IMR-90 (cell line): ENCODE data around the gene S1PR1. TPM values are rescaled to one million over a fixed set of nuclear protein-coding genes. Genes with fewer than 3 reads are reported as not detected.

Experiments used
- ATAC-seq: fragments of 200-7000 bp; cut with Tn5 transposase; 2 replicates; pipeline ENCODE4 v1.9.1; 2020; ENCODE audit warnings: low read depth, mild to moderate bottlenecking, moderate library complexity
- BruUV-seq: library from RNA; stranded (reverse); fragments of 400-500 nt; replicated peaks from 2 replicates; lab custom pipeline; 2021; lab: Mats Ljungman, UMichigan
- CTCF ChIA-PET: fragments of 300-600 bp; formaldehyde crosslinking; extraction: SDS; loops from one replicate; lab custom pipeline; 2021; ENCODE audit warnings: antibody characterized with exemption; lab: Yijun Ruan, JAX
- POLR2A ChIA-PET: fragments of 300-600 bp; sonication (Branson Sonifier 250); formaldehyde crosslinking; loops from one replicate; lab custom pipeline; 2022; ENCODE audit warnings: antibody characterized with exemption; ENCODE audit not compliant: unreplicated experiment; lab: Charles Lee
- DNase-seq: peaks from one replicate; pipeline ENCODE4 v3.0.0; 2013
- H2AFZ ChIP-seq: replicated peaks from 2 replicates; pipeline ENCODE3; 2013; ENCODE audit warnings: low read length, mild to moderate bottlenecking; ENCODE audit not compliant: poor library complexity
- H2AK5ac ChIP-seq: 2 replicates; pipeline ENCODE4 v1.6.1; 2013; ENCODE audit warnings: low read depth, low read length, inconsistent platforms
- H2AK9ac ChIP-seq: replicated peaks from 2 replicates; pipeline ENCODE3; 2013; ENCODE audit warnings: mild to moderate bottlenecking, low read depth, low read length, moderate library complexity; ENCODE audit not compliant: poor library complexity
- H2BK120ac ChIP-seq: 2 replicates; pipeline ENCODE4 v1.6.1; 2013; ENCODE audit warnings: low read depth, low read length, inconsistent platforms
- H2BK15ac ChIP-seq: 3 replicates; pipeline ENCODE4 v1.6.1; 2013; ENCODE audit warnings: low read depth, low read length, inconsistent platforms
- H2BK20ac ChIP-seq: 2 replicates; pipeline ENCODE4 v1.6.1; 2013; ENCODE audit warnings: low read depth, mild to moderate bottlenecking, inconsistent platforms, low read length, moderate library complexity
- H2BK5ac ChIP-seq: 2 replicates; pipeline ENCODE4 v1.6.1; 2013; ENCODE audit warnings: mild to moderate bottlenecking, low read depth, low read length, inconsistent platforms; ENCODE audit not compliant: poor library complexity, severe bottlenecking
- H3K14ac ChIP-seq: replicated peaks from 2 replicates; pipeline ENCODE4 v1.6.1; 2013; ENCODE audit warnings: low read depth, low read length, inconsistent platforms
- H3K18ac ChIP-seq: 2 replicates; pipeline ENCODE4 v1.6.1; 2013; ENCODE audit warnings: low read depth, low read length, control low read depth
- H3K23ac ChIP-seq: 2 replicates; pipeline ENCODE4 v1.6.1; 2013; ENCODE audit warnings: low read depth, low read length, inconsistent platforms
- H3K27ac ChIP-seq: 2 replicates; pipeline ENCODE4 v1.5.1; 2013; ENCODE audit warnings: mild to moderate bottlenecking, control low read depth, low read length; ENCODE audit not compliant: insufficient read depth
- H3K27me3 ChIP-seq: 2 replicates; pipeline ENCODE4 v1.6.1; 2013; ENCODE audit warnings: low read length; ENCODE audit not compliant: control insufficient read depth, insufficient read depth
- H3K36me3 ChIP-seq: 2 replicates; pipeline ENCODE4 v1.6.1; 2013; ENCODE audit warnings: low read length, mixed read lengths; ENCODE audit not compliant: control insufficient read depth, insufficient read depth
- H3K4ac ChIP-seq: 2 replicates; pipeline ENCODE4 v1.6.1; 2013; ENCODE audit warnings: low read depth, low read length, inconsistent platforms
- H3K4me1 ChIP-seq: 2 replicates; pipeline ENCODE4 v1.6.1; 2013; ENCODE audit warnings: low read length, mixed read lengths; ENCODE audit not compliant: control insufficient read depth, insufficient read depth
- H3K4me2 ChIP-seq: 2 replicates; pipeline ENCODE4 v1.6.1; 2013; ENCODE audit warnings: low read depth, mild to moderate bottlenecking, control low read depth, low read length, moderate library complexity
- H3K4me3 ChIP-seq: 2 replicates; pipeline ENCODE4 v1.5.1; 2013; ENCODE audit warnings: low read depth, mild to moderate bottlenecking, control low read depth, low read length, moderate library complexity; ENCODE audit not compliant: insufficient read depth
- H3K56ac ChIP-seq: 2 replicates; pipeline ENCODE4 v1.6.1; 2013; ENCODE audit warnings: low read length, inconsistent platforms; ENCODE audit not compliant: insufficient read depth; ENCODE audit errors: extremely low read depth
- H3K79me1 ChIP-seq, 2 experiments: 2 replicates each; pipeline ENCODE4 v1.6.1; 2013; ENCODE audit warnings: low read length in 2 of 2, inconsistent platforms in 1 of 2, low read depth in 1 of 2
- H3K9ac ChIP-seq: 2 replicates; pipeline ENCODE4 v1.6.1; 2013; ENCODE audit warnings: low read depth, low read length, control low read depth
- H3K9me1 ChIP-seq: 2 replicates; pipeline ENCODE4 v1.6.1; 2013; ENCODE audit warnings: low read length, inconsistent platforms; ENCODE audit not compliant: insufficient read depth
- H3K9me3 ChIP-seq: 2 replicates; pipeline ENCODE4 v1.6.1; 2013; ENCODE audit warnings: low read length; ENCODE audit not compliant: control insufficient read depth, insufficient read depth
- H4K20me1 ChIP-seq: 2 replicates; pipeline ENCODE4 v1.6.1; 2013; ENCODE audit warnings: low read length, inconsistent platforms; ENCODE audit not compliant: insufficient read depth
- H4K5ac ChIP-seq: 2 replicates; pipeline ENCODE4 v1.6.1; 2013; ENCODE audit warnings: mild to moderate bottlenecking, low read depth, low read length, control low read depth
- H4K8ac ChIP-seq, 2 experiments: 2 replicates each; pipeline ENCODE4 v1.6.1; 2013; ENCODE audit warnings: low read depth in 2 of 2, low read length in 2 of 2, control low read depth in 1 of 2, inconsistent platforms in 1 of 2
- H4K91ac ChIP-seq: 2 replicates; pipeline ENCODE4 v1.6.1; 2013; ENCODE audit warnings: low read depth, low read length, inconsistent platforms; ENCODE audit not compliant: insufficient read depth
- CEBPB ChIP-seq: IDR thresholded peaks from 2 replicates; pipeline ENCODE4 v1.6.1; 2012; ENCODE audit warnings: low read depth, low read length, improper control_type of control experiment
- CHD1 ChIP-seq: IDR thresholded peaks from 2 replicates; pipeline ENCODE4 v1.6.1; 2012; ENCODE audit warnings: low read depth, low read length, improper control_type of control experiment
- CTCF ChIP-seq: conservative IDR thresholded peaks from 2 replicates; pipeline ENCODE4 v1.5.1; 2012; ENCODE audit warnings: mild to moderate bottlenecking, low read depth, low read length, improper control_type of control experiment
- ELK1 ChIP-seq: fragments of 150-350 bp; IDR thresholded peaks from 2 replicates; pipeline ENCODE4 v1.6.1; 2016; ENCODE audit warnings: low read depth, mild to moderate bottlenecking, low read length, moderate library complexity, borderline replicate concordance
- FOS ChIP-seq: fragments of 150-350 bp; IDR thresholded peaks from 2 replicates; pipeline ENCODE4 v1.6.1; 2016; ENCODE audit warnings: low read depth, low read length
- MAFK ChIP-seq: IDR thresholded peaks from 2 replicates; pipeline ENCODE4 v1.6.1; 2012; ENCODE audit warnings: low read depth, low read length, improper control_type of control experiment
- MAZ ChIP-seq: IDR thresholded peaks from 2 replicates; pipeline ENCODE4 v1.6.1; 2012; ENCODE audit warnings: low read depth, mild to moderate bottlenecking, low read length, improper control_type of control experiment, moderate library complexity, borderline replicate concordance
- MXI1 ChIP-seq: IDR thresholded peaks from 2 replicates; pipeline ENCODE4 v1.6.1; 2012; ENCODE audit warnings: low read depth, mild to moderate bottlenecking, low read length, moderate library complexity, borderline replicate concordance
- RAD21 ChIP-seq: IDR thresholded peaks from 2 replicates; pipeline ENCODE4 v1.6.1; 2012; ENCODE audit warnings: low read length, improper control_type of control experiment
- RCOR1 ChIP-seq: IDR thresholded peaks from 2 replicates; pipeline ENCODE4 v1.6.1; 2012; ENCODE audit warnings: mild to moderate bottlenecking, low read length, improper control_type of control experiment; ENCODE audit not compliant: insufficient replicate concordance
- RFX5 ChIP-seq: IDR thresholded peaks from 2 replicates; pipeline ENCODE4 v1.8.0; 2012; ENCODE audit warnings: low read depth, mild to moderate bottlenecking, low read length, moderate library complexity
- SMC3 ChIP-seq: fragments of 150-350 bp; IDR thresholded peaks from 2 replicates; pipeline ENCODE4 v1.6.1; 2016; ENCODE audit warnings: low read depth, mild to moderate bottlenecking, antibody characterized with exemption, low read length, moderate library complexity
- USF2 ChIP-seq: fragments of 150-350 bp; IDR thresholded peaks from 2 replicates; pipeline ENCODE4 v1.6.1; 2017; ENCODE audit warnings: mild to moderate bottlenecking, antibody characterized with exemption, low read length, low read depth
- WGBS, 2 experiments: methylation state at CpG; one replicate each; pipeline versions ENCODE4 v1.1.5 to v1.1.7; 2013; ENCODE audit warnings: missing lambda C conversion rate in 2 of 2; ENCODE audit not compliant: insufficient read length in 1 of 2; ENCODE audit errors: extremely low coverage in 2 of 2; 5-methylcytosine and 5-hydroxymethylcytosine counted together
- dilution Hi-C: fragments of 300-500 bp; cut with HindIII; formaldehyde crosslinking; loops from one replicate; pipeline ENCODE4 v1.14.3; 2018; ENCODE audit warnings: low sequenced_read_pairs; ENCODE audit not compliant: unreplicated experiment
- in situ Hi-C: fragments of 300-500 bp; cut with MboI; formaldehyde crosslinking; loops from 3 replicates; pipeline ENCODE4 v1.14.3; 2019; ENCODE audit warnings: low sequenced_read_pairs, inconsistent platforms, mixed read lengths
- intact Hi-C: fragments of 100-400 bp; cut with micrococcal nuclease; formaldehyde crosslinking; loops from 2 replicates; pipeline ENCODE4 v1.10.0; 2022
- polyA plus RNA-seq, 3 experiments: library from polyadenylated mRNA; depleted of rRNA; stranded (reverse); fragments of >200 nt; gene quantifications; 2 replicates each; pipeline ENCODE4 v1.2.3, GENCODE V29; 2012; ENCODE audit warnings: low replicate concordance in 1 of 3
- total RNA-seq: library from RNA; depleted of rRNA; stranded (reverse); fragments of >200 nt; gene quantifications from 2 replicates; pipeline ENCODE4 v1.2.3, GENCODE V29; 2012

S1PR1 gene
- total and polyA plus RNA-seq, 2 of the 4 experiments (the other 2 are of a cell fraction) = 12.9 to 15.6 TPM

- no peak overlapping the region for H4K5ac ChIP-seq
- peaks cover 2% of the 10 kb centered on the region for H3K4me1 ChIP-seq
- H4K91ac ChIP-seq = no peak overlapping the region
- H3K9ac ChIP-seq = no peak overlapping the region
- H2AK5ac ChIP-seq = no peak overlapping the region
- no peaks in the 10 kb centered on the region for H3K79me1 ChIP-seq
- ChIA-PET CTCF (no interaction called here), POLR2A (no interaction called here)
- no peak overlapping the region for H3K4me3 ChIP-seq
- WGBS, 2 experiments = 94% methylated on average over 2 of the region's 5 CpGs; no CpG with 5 or more reads in 1 of the 2 experiments
- H3K4ac ChIP-seq = no peak overlapping the region
- H3K9me3 ChIP-seq = no peaks in the 10 kb centered on the region
- no peak overlapping the region for H3K18ac ChIP-seq
- H3K27ac ChIP-seq = no peak overlapping the region
- no peak overlapping the region for H3K14ac ChIP-seq
- no peak overlapping the region for H2BK15ac ChIP-seq
- no peak overlapping the region for H3K4me2 ChIP-seq
- dilution Hi-C loops (no loop called here), intact Hi-C loops (no loop called here), in situ Hi-C loops (loop anchor here (5.0 kb wide), 1 partner anchor 357 kb away; no protein-coding TSS in a partner anchor)
- H2BK20ac ChIP-seq = no peak overlapping the region
- BruUV-seq = no TSS peak
- no peak overlapping the region for H2AK9ac ChIP-seq
- no peak for ATAC-seq
- no peak overlapping the region for H4K8ac ChIP-seq
- H3K9me1 ChIP-seq = no peaks in the 10 kb centered on the region
- no peak for TF ChIP-seq CEBPB
- TF ChIP-seq CTCF = no peak
- no peak for TF ChIP-seq ELK1
- no peak for TF ChIP-seq RAD21
- no peak for TF ChIP-seq MXI1
- TF ChIP-seq CHD1 = no peak
- TF ChIP-seq USF2 = no peak
- no peak for TF ChIP-seq MAZ
- TF ChIP-seq RCOR1 = no peak
- TF ChIP-seq FOS = no peak
- TF ChIP-seq MAFK = no peak
- TF ChIP-seq RFX5 = no peak
- TF ChIP-seq SMC3 = no peak
- H2AFZ ChIP-seq = no peak overlapping the region
- H2BK5ac ChIP-seq = no peak overlapping the region
- no peak overlapping the region for H3K56ac ChIP-seq
- H2BK120ac ChIP-seq = no peak overlapping the region
- peaks cover 19% of the 10 kb centered on the region for H3K27me3 ChIP-seq
- no peak for DNase-seq
- no peaks in the 10 kb centered on the region for H3K36me3 ChIP-seq
- H3K23ac ChIP-seq = no peak overlapping the region
- H4K20me1 ChIP-seq = no peaks in the 10 kb centered on the region
Measured at GRCh38 chr1:101284622-101285218, 47.9 kb downstream of the S1PR1 start.
